BJ (cell line): ENCODE results near the gene MTARC1. TPM values are rescaled to one million over a fixed set of nuclear protein-coding genes. Genes with fewer than 3 reads are reported as not detected.

Experiments used
- CTCF ChIA-PET: fragments of 350-600 bp; formaldehyde crosslinking; extraction: SDS; loops from one replicate; lab custom pipeline; 2021; ENCODE audit warnings: antibody characterized with exemption, inconsistent platforms; lab: Yijun Ruan, JAX
- POLR2A ChIA-PET: fragments of 300-600 bp; sonication (Branson Sonifier 250); formaldehyde crosslinking; extraction: SDS; loops from one replicate; lab custom pipeline; 2021; ENCODE audit warnings: antibody characterized with exemption; lab: Charles Lee
- DNase-seq: peaks from one replicate; pipeline ENCODE4 v3.0.0-alpha.2; 2011; ENCODE audit warnings: low read depth
- H3K27me3 ChIP-seq: 2 replicates; pipeline ENCODE4 v1.6.0; 2011; ENCODE audit warnings: low read length; ENCODE audit not compliant: control insufficient read depth, insufficient read depth
- H3K36me3 ChIP-seq: 2 replicates; pipeline ENCODE4 v1.5.1; 2011; ENCODE audit warnings: low read length; ENCODE audit not compliant: control insufficient read depth, insufficient read depth
- H3K4me3 ChIP-seq: 2 replicates; pipeline ENCODE4 v1.5.1; 2011; ENCODE audit warnings: low read depth, mild to moderate bottlenecking, control low read depth, low read length
- polyA plus RNA-seq: library from polyadenylated mRNA; depleted of rRNA; stranded (reverse); fragments of >200 nt; gene quantifications from 2 replicates; pipeline ENCODE4 v1.2.3, GENCODE V29; 2011; rRNA removed
- TF ChIP-seq, protein P1 (sequence below): IDR thresholded peaks from 2 replicates; pipeline ENCODE4 v1.5.1; 2011; ENCODE audit warnings: low read depth, mild to moderate bottlenecking, control low read depth, inconsistent platforms, low read length, moderate library complexity; ENCODE audit not compliant: insufficient read depth

Gene MTARC1
- polyA plus RNA-seq, 1 experiment: 0.72 TPM

- TF ChIP-seq, protein P1, sequence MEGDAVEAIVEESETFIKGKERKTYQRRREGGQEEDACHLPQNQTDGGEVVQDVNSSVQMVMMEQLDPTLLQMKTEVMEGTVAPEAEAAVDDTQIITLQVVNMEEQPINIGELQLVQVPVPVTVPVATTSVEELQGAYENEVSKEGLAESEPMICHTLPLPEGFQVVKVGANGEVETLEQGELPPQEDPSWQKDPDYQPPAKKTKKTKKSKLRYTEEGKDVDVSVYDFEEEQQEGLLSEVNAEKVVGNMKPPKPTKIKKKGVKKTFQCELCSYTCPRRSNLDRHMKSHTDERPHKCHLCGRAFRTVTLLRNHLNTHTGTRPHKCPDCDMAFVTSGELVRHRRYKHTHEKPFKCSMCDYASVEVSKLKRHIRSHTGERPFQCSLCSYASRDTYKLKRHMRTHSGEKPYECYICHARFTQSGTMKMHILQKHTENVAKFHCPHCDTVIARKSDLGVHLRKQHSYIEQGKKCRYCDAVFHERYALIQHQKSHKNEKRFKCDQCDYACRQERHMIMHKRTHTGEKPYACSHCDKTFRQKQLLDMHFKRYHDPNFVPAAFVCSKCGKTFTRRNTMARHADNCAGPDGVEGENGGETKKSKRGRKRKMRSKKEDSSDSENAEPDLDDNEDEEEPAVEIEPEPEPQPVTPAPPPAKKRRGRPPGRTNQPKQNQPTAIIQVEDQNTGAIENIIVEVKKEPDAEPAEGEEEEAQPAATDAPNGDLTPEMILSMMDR: no peak
- POLR2A ChIA-PET: no interaction called here
- CTCF ChIA-PET: interaction anchor here (0.9 kb wide), 1 partner anchor 366 kb away, joined by 3 read pairs; no protein-coding TSS in a partner anchor
Observed at GRCh38 chr1:220834155-220834870, 47.6 kb downstream of the MTARC1 start.

More at GRCh38 chr1:220834155-220834870, 47.6 kb downstream of the MTARC1 start:
- no peak overlapping the region for H3K4me3 ChIP-seq
- no peak for DNase-seq
- no peaks in the 10 kb centered on the region for H3K36me3 ChIP-seq
- H3K27me3 ChIP-seq: peaks cover 2% of the 10 kb centered on the region; the same call in 1 of the 2 replicates

Other genes starting within 250 kb of the MTARC1 start
- 3.8 and 3.9 TPM in 2 replicates for gene C1orf115, start 96.5 kb upstream of the MTARC1 start, polyA plus RNA-seq
- gene MTARC2, start 38.6 kb upstream of the MTARC1 start, polyA plus RNA-seq: 5.7 and 6.1 TPM in 2 replicates
- 3.3 and 4.2 TPM in 2 replicates for gene HLX, start 92.5 kb downstream of the MTARC1 start, polyA plus RNA-seq